ENCODE data around the gene SPNS2. TPM values are rescaled to one million over a fixed set of nuclear protein-coding genes. Genes with fewer than 3 reads are reported as not detected.

The SPNS2 gene
- total RNA-seq, 8 experiments from 2014 or later: 2.2 to 25.6 (median 11.6) TPM

GRCh38 chr17:4551141-4551540 lies 52.5 kb downstream of the SPNS2 start:
- Histone ChIP-seq H3K4me3 (no peak overlapping the region), H3K4me1 (replicated peaks in 1 of 2) (peaks cover 7 to 9% of the 10 kb centered on the region in 2 donors), H3K27ac (no peak overlapping the region)
- ATAC-seq (replicated peaks in 6 of 8): no peak
- in situ Hi-C loops (cut with MboI; ENCODE audit: low pct_unique_long_range_greater_than_20kb in 2 of 9, low sequenced_read_pairs in 9 of 9, unreplicated experiment in 9 of 9): no loop called here
- 60 to 100% (median 83%) methylated on average over 1 to 5 of the region's 8 CpGs; no CpG with 5 or more reads in 4 of the 10 experiments for WGBS, 10 experiments

- in situ Hi-C loops (cut with MboI; ENCODE audit: low pct_unique_long_range_greater_than_20kb in 2 of 9, low sequenced_read_pairs in 9 of 9, unreplicated experiment in 9 of 9): no loop called here
- Histone ChIP-seq H3K4me1 (replicated peaks in 1 of 2) (peaks cover 8 to 13% of the 10 kb centered on the region in 2 donors), H3K27ac (no peak overlapping the region), H3K4me3 (no peak overlapping the region)
- 90 to 100% (median 100%) methylated on average over 1 to 12 of the region's 27 CpGs; no CpG with 5 or more reads in 3 of the 10 experiments for WGBS, 10 experiments
- ATAC-seq (replicated peaks in 6 of 8): no peak
These were observed 53.3 kb downstream of the SPNS2 start for GRCh38 chr17:4551796-4552525.

- Histone ChIP-seq H3K27ac (no peak overlapping the region), H3K4me3 (peak overlapping the region in 2 of 5 donors; percentile 51 to 77), H3K4me1 (replicated peaks in 1 of 2) (peaks cover 8 to 13% of the 10 kb centered on the region in 2 donors)
- 55 to 100% (median 85%) methylated on average over 1 to 6 of the region's 9 CpGs for WGBS, 10 experiments
- in situ Hi-C loops (cut with MboI; ENCODE audit: low pct_unique_long_range_greater_than_20kb in 2 of 9, low sequenced_read_pairs in 9 of 9, unreplicated experiment in 9 of 9): no loop called here
- no peak for ATAC-seq (replicated peaks in 6 of 8)
These were observed 55.0 kb downstream of the SPNS2 start for GRCh38 chr17:4553669-4554068.

- H3K4me1 ChIP-seq (replicated peaks in 1 of 2): peaks cover 8 to 13% of the 10 kb centered on the region in 2 donors
- in situ Hi-C loops (cut with MboI; ENCODE audit: low pct_unique_long_range_greater_than_20kb in 2 of 9, low sequenced_read_pairs in 9 of 9, unreplicated experiment in 9 of 9): no loop called here
- H3K27ac ChIP-seq: peak overlapping the region; percentile 11 to 70
- H3K4me3 ChIP-seq: peak overlapping the region; percentile 51 to 77 (median 57)
- 0 to 12% (median 5%) methylated on average over 1 to 17 of the region's 18 CpGs; no CpG with 5 or more reads in 3 of the 10 experiments for WGBS, 10 experiments
- ATAC-seq (replicated peaks in 6 of 8): peak in 7 of 8 experiments; percentile 0 to 8 (median 2)
These were observed 55.8 kb downstream of the SPNS2 start for GRCh38 chr17:4554441-4554996.

GRCh38 chr17:4554997-4555799 lies 56.5 kb downstream of the SPNS2 start, which contains the start of gene MYBBP1A:
MYBBP1A (minus strand) TSS chr17:4555384; CDS start chr17:4555324, 60 bp downstream.
- H3K27ac ChIP-seq: peak within 1 kb of the TSS; percentile 77 to 84
- H3K4me3 ChIP-seq: peak within 1 kb of the TSS; percentile 51 to 77 (median 57)
- in situ Hi-C loops (cut with MboI; ENCODE audit: low pct_unique_long_range_greater_than_20kb in 2 of 9, low sequenced_read_pairs in 9 of 9, unreplicated experiment in 9 of 9): no loop called here
- 0 to 3% (median 1%) methylated on average over 6 to 46 of the region's 69 CpGs; no CpG with 5 or more reads in 3 of the 10 experiments for WGBS, 10 experiments
- ATAC-seq (replicated peaks in 6 of 8): peak; percentile 86 to 98 (median 90)
- H3K4me1 ChIP-seq (replicated peaks in 1 of 2): peaks cover 8 to 13% of the 10 kb centered on the region in 2 donors

GRCh38 chr17:4555873-4556759 lies 57.4 kb downstream of the SPNS2 start:
- H3K4me3 ChIP-seq: peak overlapping the region; percentile 51 to 77 (median 57)
- peak overlapping the region; percentile 77 to 84 for H3K27ac ChIP-seq
- in situ Hi-C loops (cut with MboI; ENCODE audit: low pct_unique_long_range_greater_than_20kb in 2 of 9, low sequenced_read_pairs in 9 of 9, unreplicated experiment in 9 of 9): no loop called here
- WGBS, 10 experiments: 20 to 100% (median 44%) methylated on average over 1 to 7 of the region's 17 CpGs; no CpG with 5 or more reads in 2 of the 10 experiments
- peaks cover 8 to 13% of the 10 kb centered on the region in 2 donors for H3K4me1 ChIP-seq (replicated peaks in 1 of 2)
- ATAC-seq (replicated peaks in 6 of 8): peak in 3 of 8 experiments; percentile 1 to 7 (median 1)

- 0 to 100% (median 70%) methylated on average over 1 to 3 of the region's 4 CpGs; no CpG with 5 or more reads in 1 of the 10 experiments for whole genome bisulfite sequencing, 10 experiments
These were observed 58.3 kb downstream of the SPNS2 start for GRCh38 chr17:4556996-4557395.

GRCh38 chr17:4557626-4558346 lies 59.1 kb downstream of the SPNS2 start:
- in situ Hi-C loops (cut with MboI; ENCODE audit: low pct_unique_long_range_greater_than_20kb in 2 of 9, low sequenced_read_pairs in 9 of 9, unreplicated experiment in 9 of 9): no loop called here
- WGBS, 10 experiments: 47 to 100% (median 100%) methylated on average over 1 to 2 of the region's 6 CpGs; no CpG with 5 or more reads in 3 of the 10 experiments
- ATAC-seq (replicated peaks in 6 of 8): no peak
- peaks cover 8 to 13% of the 10 kb centered on the region in 2 donors for H3K4me1 ChIP-seq (replicated peaks in 1 of 2)
- no peak overlapping the region for H3K27ac ChIP-seq
- no peak overlapping the region for H3K4me3 ChIP-seq

More at GRCh38 chr17:4556996-4557395, 58.3 kb downstream of the SPNS2 start:
- H3K4me3 ChIP-seq: no peak overlapping the region
- H3K4me1 ChIP-seq (replicated peaks in 1 of 2): peaks cover 8 to 13% of the 10 kb centered on the region in 2 donors
- no peak overlapping the region for H3K27ac ChIP-seq
- in situ Hi-C loops (cut with MboI; ENCODE audit: low pct_unique_long_range_greater_than_20kb in 2 of 9, low sequenced_read_pairs in 9 of 9, unreplicated experiment in 9 of 9): no loop called here
- no peak for ATAC-seq (replicated peaks in 6 of 8)

- WGBS, 10 experiments: 80 to 100% (median 87%) methylated on average over 2 to 5 of the region's 24 CpGs; no CpG with 5 or more reads in 6 of the 10 experiments
- in situ Hi-C loops (cut with MboI; ENCODE audit: low pct_unique_long_range_greater_than_20kb in 2 of 9, low sequenced_read_pairs in 9 of 9, unreplicated experiment in 9 of 9): no loop called here
- no peak overlapping the region for H3K4me3 ChIP-seq
- peaks cover 8 to 13% of the 10 kb centered on the region in 2 donors for H3K4me1 ChIP-seq (replicated peaks in 1 of 2)
- ATAC-seq (replicated peaks in 6 of 8): no peak
- H3K27ac ChIP-seq: no peak overlapping the region
These were observed 59.8 kb downstream of the SPNS2 start for GRCh38 chr17:4558347-4558971.

GRCh38 chr17:4559139-4559791 lies 60.6 kb downstream of the SPNS2 start:
- 40 to 80% (median 80%) methylated on average over 1 to 2 of the region's 17 CpGs; no CpG with 5 or more reads in 7 of the 10 experiments for WGBS, 10 experiments
- in situ Hi-C loops (cut with MboI; ENCODE audit: low pct_unique_long_range_greater_than_20kb in 2 of 9, low sequenced_read_pairs in 9 of 9, unreplicated experiment in 9 of 9): no loop called here
- ATAC-seq (replicated peaks in 6 of 8): no peak
- Histone ChIP-seq H3K4me3 (no peak overlapping the region), H3K27ac (no peak overlapping the region), H3K4me1 (replicated peaks in 1 of 2) (peaks cover 5 to 8% of the 10 kb centered on the region in 2 donors)

- H3K4me3 ChIP-seq: no peak overlapping the region
- WGBS, 10 experiments: 94% methylated on average over 3 of the region's 5 CpGs; no CpG with 5 or more reads in 9 of the 10 experiments
- in situ Hi-C loops (cut with MboI; ENCODE audit: low pct_unique_long_range_greater_than_20kb in 2 of 9, low sequenced_read_pairs in 9 of 9, unreplicated experiment in 9 of 9): loop anchor here in 3 of 9 experiments (10.0 kb wide), 2 partner anchors 55 to 65 kb away; no protein-coding TSS in a partner anchor
- peaks cover 5 to 8% of the 10 kb centered on the region in 2 donors for H3K4me1 ChIP-seq (replicated peaks in 1 of 2)
- no peak overlapping the region for H3K27ac ChIP-seq
- ATAC-seq (replicated peaks in 6 of 8): no peak
These were observed 61.3 kb downstream of the SPNS2 start for GRCh38 chr17:4559966-4560365.

All from motor neuron (in vitro differentiated cells).